Endodermal cell (in vitro differentiated cells): ENCODE results near the gene FGF21. TPM values are rescaled to one million over a fixed set of nuclear protein-coding genes. Genes with fewer than 3 reads are reported as not detected.

ENCODE experiments used
- DNase-seq: peaks from one replicate; pipeline ENCODE4 v3.0.0-alpha.2; 2017
- H3K27ac ChIP-seq: 2 replicates; pipeline ENCODE4 v1.5.1; 2013; ENCODE audit warnings: mild to moderate bottlenecking, low read depth, low read length, moderate library complexity
- H3K27me3 ChIP-seq: 2 replicates; pipeline ENCODE4 v1.6.1; 2013; ENCODE audit warnings: mild to moderate bottlenecking, low read length, moderate library complexity; ENCODE audit not compliant: insufficient read depth, control insufficient read depth, poor library complexity, severe bottlenecking
- H3K36me3 ChIP-seq: 2 replicates; pipeline ENCODE4 v1.7.0; 2013; ENCODE audit warnings: mild to moderate bottlenecking, low read length, moderate library complexity; ENCODE audit not compliant: control insufficient read depth, insufficient read depth
- H3K4me1 ChIP-seq: one replicate; pipeline ENCODE4 v1.7.0; 2013; ENCODE audit warnings: low read length; ENCODE audit not compliant: control insufficient read depth, insufficient read depth
- H3K4me3 ChIP-seq: 2 replicates; pipeline ENCODE4 v1.5.1; 2013; ENCODE audit warnings: mild to moderate bottlenecking, low read length, moderate library complexity
- H3K9ac ChIP-seq: 2 replicates; pipeline ENCODE4 v1.6.1; 2013; ENCODE audit warnings: mild to moderate bottlenecking, low read length, moderate library complexity; ENCODE audit not compliant: poor library complexity, severe bottlenecking; ENCODE audit errors: extremely low read depth
- H3K9me3 ChIP-seq: 2 replicates; pipeline ENCODE4 v1.6.1; 2013; ENCODE audit warnings: mild to moderate bottlenecking, low read length, moderate library complexity; ENCODE audit not compliant: control insufficient read depth
- H3K27ac Mint-ChIP-seq: 2 replicates; pipeline ENCODE4 v1.8.0; 2020; ENCODE audit warnings: mixed read lengths
- H3K27me3 Mint-ChIP-seq: 2 replicates; pipeline ENCODE4 v1.8.0; 2021; ENCODE audit warnings: mild to moderate bottlenecking, mixed read lengths; ENCODE audit not compliant: insufficient read depth
- H3K36me3 Mint-ChIP-seq: 2 replicates; pipeline ENCODE4 v1.8.0; 2020; ENCODE audit warnings: low read depth, mixed read lengths
- H3K4me1 Mint-ChIP-seq: 2 replicates; pipeline ENCODE4 v1.8.0; 2020; ENCODE audit warnings: mixed read lengths
- H3K4me3 Mint-ChIP-seq: 2 replicates; pipeline ENCODE4 v1.8.0; 2020; ENCODE audit warnings: mild to moderate bottlenecking, moderate library complexity, mixed read lengths
- H3K9me3 Mint-ChIP-seq: 2 replicates; pipeline ENCODE4 v1.8.0; 2020; ENCODE audit warnings: mild to moderate bottlenecking, mixed read lengths
- CTCF ChIP-seq: fragments of 200-600 bp; sonication (generic); conservative IDR thresholded peaks from 2 replicates; pipeline ENCODE4 v1.5.0; 2021; ENCODE audit warnings: antibody characterized with exemption, mild to moderate bottlenecking
- WGBS, 2 experiments: methylation state at CpG; one replicate each; pipeline versions ENCODE4 v1.1.5 to v1.1.7; 2013; ENCODE audit warnings: missing lambda C conversion rate in 2 of 2, mixed read lengths in 1 of 2; ENCODE audit not compliant: insufficient coverage in 1 of 2, insufficient read length in 1 of 2; 5-methylcytosine and 5-hydroxymethylcytosine counted together
- total RNA-seq, 2 donors: library from RNA; stranded (reverse); fragmentation: NEBNext Ultra II Directional in 1 of 2; extraction: Animal tissue kit (Norgen Biotek cat#: 25700) in 1 of 2; gene quantifications; 2 replicates in 1 of 2; 3 replicates in 1 of 2; pipeline ENCODE4 v1.2.1, GENCODE V29; 2021

Gene FGF21
- total RNA-seq, 2 donors from 2014 or later, result not detected

GRCh38 chr19:48777139-48777538, 21.8 kb downstream of the FGF21 start:
- no peaks in the 10 kb centered on the region for H3K4me1 ChIP-seq
- no peak overlapping the region for H3K27ac Mint-ChIP-seq

GRCh38 chr19:48777720-48778119, 22.4 kb downstream of the FGF21 start:
- Histone ChIP-seq H3K9ac (no peak overlapping the region), H3K27ac (no peak overlapping the region), H3K4me3 (no peak overlapping the region), H3K27me3 (no peaks in the 10 kb centered on the region), H3K9me3 (no peaks in the 10 kb centered on the region), H3K36me3 (no peaks in the 10 kb centered on the region), H3K4me1 (no peaks in the 10 kb centered on the region)
- Mint-ChIP-seq H3K27me3 (peaks cover 2% of the 10 kb centered on the region), H3K9me3 (peaks cover 4% of the 10 kb centered on the region), H3K4me1 (peaks cover 6% of the 10 kb centered on the region), H3K4me3 (no peak overlapping the region), H3K27ac (no peak overlapping the region), H3K36me3 (no peaks in the 10 kb centered on the region)
- no peak for DNase-seq
- WGBS, 2 experiments, result 83 to 92% methylated on average over 5 to 12 of the region's 12 CpGs
- TF ChIP-seq CTCF, result no peak

More at GRCh38 chr19:48777139-48777538, 21.8 kb downstream of the FGF21 start:
- Histone ChIP-seq H3K4me3 (no peak overlapping the region), H3K27ac (no peak overlapping the region), H3K9ac (no peak overlapping the region), H3K9me3 (no peaks in the 10 kb centered on the region), H3K36me3 (no peaks in the 10 kb centered on the region), H3K27me3 (no peaks in the 10 kb centered on the region)
- DNase-seq, result no peak
- H3K4me1 Mint-ChIP-seq, result peaks cover 3% of the 10 kb centered on the region
- H3K27me3 Mint-ChIP-seq, result no peaks in the 10 kb centered on the region
- TF ChIP-seq CTCF, result no peak
- no peak overlapping the region for H3K4me3 Mint-ChIP-seq
- H3K36me3 Mint-ChIP-seq, result no peaks in the 10 kb centered on the region
- H3K9me3 Mint-ChIP-seq, result peaks cover 3% of the 10 kb centered on the region
- 96% methylated on average over 5 of the region's 5 CpGs; no CpG with 5 or more reads in 1 of the 2 experiments for WGBS, 2 experiments

GRCh38 chr19:48779636-48780035, 24.3 kb downstream of the FGF21 start:
- Mint-ChIP-seq H3K27me3 (peaks cover 4% of the 10 kb centered on the region), H3K4me1 (peaks cover 6% of the 10 kb centered on the region), H3K27ac (no peak overlapping the region), H3K9me3 (peaks cover 4% of the 10 kb centered on the region), H3K4me3 (no peak overlapping the region), H3K36me3 (no peaks in the 10 kb centered on the region)
- Histone ChIP-seq H3K36me3 (no peaks in the 10 kb centered on the region), H3K27ac (no peak overlapping the region), H3K9me3 (no peaks in the 10 kb centered on the region), H3K27me3 (no peaks in the 10 kb centered on the region), H3K9ac (no peak overlapping the region), H3K4me1 (no peaks in the 10 kb centered on the region), H3K4me3 (no peak overlapping the region)
- DNase-seq, result no peak
- TF ChIP-seq CTCF, result no peak
- 90% methylated on average over 1 of the region's 1 CpG; no CpG with 5 or more reads in 1 of the 2 experiments for WGBS, 2 experiments
